Hepatocyte (in vitro differentiated cells): Measurements from ENCODE around the gene CCR3. TPM values are rescaled to one million over a fixed set of nuclear protein-coding genes. Genes with fewer than 3 reads are reported as not detected.

ENCODE experiments used
- DNase-seq: peaks from one replicate; pipeline ENCODE4 v3.0.0-alpha.2; 2016; ENCODE audit warnings: low spot score
- H2AFZ ChIP-seq: fragments of 200-600 bp; sonication (generic); 2 replicates; pipeline ENCODE4 v1.6.0; 2016; ENCODE audit warnings: antibody characterized with exemption, mild to moderate bottlenecking
- H3K27ac ChIP-seq: fragments of 200-600 bp; sonication (generic); 2 replicates; pipeline ENCODE4 v1.5.1; 2016; ENCODE audit warnings: mild to moderate bottlenecking
- H3K27me3 ChIP-seq: fragments of 200-600 bp; sonication (generic); 2 replicates; pipeline ENCODE4 v1.6.1; 2016
- H3K36me3 ChIP-seq: fragments of 200-600 bp; sonication (generic); replicated peaks from 2 replicates; pipeline ENCODE4 v1.5.1; 2016; ENCODE audit warnings: low read depth; ENCODE audit not compliant: insufficient read depth
- H3K4me1 ChIP-seq: fragments of 200-600 bp; sonication (generic); 2 replicates; pipeline ENCODE4 v1.5.1; 2016; ENCODE audit warnings: mild to moderate bottlenecking, moderate library complexity; ENCODE audit not compliant: insufficient read depth
- H3K4me2 ChIP-seq: fragments of 200-600 bp; sonication (generic); 2 replicates; pipeline ENCODE4 v1.6.0; 2016
- H3K4me3 ChIP-seq: fragments of 200-600 bp; sonication (generic); 2 replicates; pipeline ENCODE4 v1.5.1; 2016; ENCODE audit warnings: mild to moderate bottlenecking
- H3K79me2 ChIP-seq: fragments of 200-600 bp; sonication (generic); 2 replicates; pipeline ENCODE4 v1.6.0; 2017; ENCODE audit warnings: mild to moderate bottlenecking
- H3K9me2 ChIP-seq: fragments of 200-600 bp; sonication (generic); replicated peaks from 2 replicates; pipeline ENCODE4 v1.6.0; 2017; ENCODE audit warnings: mild to moderate bottlenecking; ENCODE audit not compliant: insufficient read depth
- H3K9me3 ChIP-seq: fragments of 200-600 bp; sonication (generic); 2 replicates; pipeline ENCODE4 v1.5.1; 2016; ENCODE audit warnings: low read depth, mild to moderate bottlenecking
- H4K20me1 ChIP-seq: fragments of 200-600 bp; sonication (generic); 2 replicates; pipeline ENCODE4 v1.6.0; 2016; ENCODE audit warnings: mild to moderate bottlenecking; ENCODE audit not compliant: insufficient read depth, poor library complexity, severe bottlenecking
- CTCF ChIP-seq: fragments of 200-600 bp; sonication (generic); IDR thresholded peaks from 2 replicates; pipeline ENCODE4 v1.5.1; 2016; ENCODE audit warnings: antibody characterized with exemption, mild to moderate bottlenecking; ENCODE audit not compliant: poor library complexity
- EZH2 ChIP-seq: fragments of 200-600 bp; sonication (generic); IDR thresholded peaks from 2 replicates; pipeline ENCODE4 v1.6.1; 2016; ENCODE audit warnings: antibody characterized with exemption, mild to moderate bottlenecking, borderline replicate concordance
- EZH2phosphoT487 ChIP-seq: fragments of 200-600 bp; sonication (generic); IDR thresholded peaks from one replicate; pipeline ENCODE4 v1.6.1; 2018; ENCODE audit warnings: antibody characterized with exemption, mild to moderate bottlenecking, low read depth, moderate library complexity; ENCODE audit not compliant: unreplicated experiment, severe bottlenecking
- WGBS: methylation state at CpG from one replicate; pipeline ENCODE4 v1.1.6; 2016; ENCODE audit warnings: low lambda C conversion rate; ENCODE audit errors: missing lambda C conversion rate; 5-methylcytosine and 5-hydroxymethylcytosine counted together
- polyA plus RNA-seq: library from polyadenylated mRNA; unstranded; fragments of >200 nt; fragmentation: Nextera tagmentation; extraction: Ambion mirVana; gene quantifications from 2 replicates; pipeline ENCODE4 v1.2.1, GENCODE V29; 2016
- total RNA-seq: library from RNA; depleted of rRNA; stranded (reverse); fragments of >200 nt; gene quantifications from 2 replicates; pipeline ENCODE4 v1.2.3, GENCODE V29; 2014

Gene CCR3
- total and polyA plus RNA-seq, 2 experiments from 2014 or later = 0.12 TPM; not detected in 1

GRCh38 chr3:46293035-46293724 is 50.9 kb downstream of the CCR3 start:
- Histone ChIP-seq H3K27me3 (no peaks in the 10 kb centered on the region), H3K9me2 (no peaks in the 10 kb centered on the region), H3K36me3 (no peaks in the 10 kb centered on the region), H3K9me3 (no peaks in the 10 kb centered on the region), H4K20me1 (no peaks in the 10 kb centered on the region), H2AFZ (no peak overlapping the region), H3K4me1 (no peaks in the 10 kb centered on the region), H3K4me2 (no peak overlapping the region), H3K27ac (no peak overlapping the region), H3K79me2 (no peaks in the 10 kb centered on the region), H3K4me3 (no peak overlapping the region)
- 81% methylated on average over 2 of the region's 2 CpGs for WGBS
- DNase-seq = no peak
- TF ChIP-seq CTCF = no peak
- no peak for TF ChIP-seq EZH2
- no peak for TF ChIP-seq EZH2phosphoT487

- no peaks in the 10 kb centered on the region for H3K36me3 ChIP-seq
- no peaks in the 10 kb centered on the region for H3K79me2 ChIP-seq
- H3K4me1 ChIP-seq = no peaks in the 10 kb centered on the region
- H3K4me3 ChIP-seq = no peak overlapping the region
- no peaks in the 10 kb centered on the region for H3K9me2 ChIP-seq
- H3K27ac ChIP-seq = no peak overlapping the region
- H3K27me3 ChIP-seq = no peaks in the 10 kb centered on the region
- WGBS = 83% methylated on average over 4 of the region's 4 CpGs
- H3K4me2 ChIP-seq = no peak overlapping the region
- H3K9me3 ChIP-seq = no peaks in the 10 kb centered on the region
- no peak for DNase-seq
- no peak overlapping the region for H2AFZ ChIP-seq
- TF ChIP-seq CTCF = no peak
- TF ChIP-seq EZH2 = no peak
- TF ChIP-seq EZH2phosphoT487 = no peak
- no peaks in the 10 kb centered on the region for H4K20me1 ChIP-seq
These were observed 52.0 kb downstream of the CCR3 start for GRCh38 chr3:46293991-46294833.

DNA sequence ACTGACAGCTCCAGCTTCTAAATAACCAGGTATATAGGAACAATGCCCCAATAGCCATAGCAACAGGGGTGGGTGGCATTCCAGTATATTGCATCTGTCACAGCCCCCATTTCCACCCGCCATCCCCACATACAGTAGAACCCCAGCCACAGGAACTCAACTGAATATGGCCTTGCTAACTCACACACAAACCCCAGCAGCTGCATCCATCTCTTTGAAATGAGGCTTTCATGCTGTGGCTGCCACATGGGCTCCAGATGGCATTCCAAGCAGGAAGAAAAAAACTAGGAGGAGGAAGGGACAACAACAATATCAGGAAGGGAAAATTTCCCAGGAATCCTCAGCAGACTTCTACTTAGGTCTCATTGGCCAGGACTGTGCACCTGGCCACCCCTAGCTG is 54.6 kb downstream of the CCR3 start:
- H4K20me1 ChIP-seq = no peaks in the 10 kb centered on the region
- no peaks in the 10 kb centered on the region for H3K27me3 ChIP-seq
- H3K4me3 ChIP-seq = no peak overlapping the region
- no peaks in the 10 kb centered on the region for H3K36me3 ChIP-seq
- H3K79me2 ChIP-seq = no peaks in the 10 kb centered on the region
- H3K4me2 ChIP-seq = no peak overlapping the region
- H2AFZ ChIP-seq = no peak overlapping the region
- no peak overlapping the region for H3K27ac ChIP-seq
- no peak for TF ChIP-seq EZH2phosphoT487
- TF ChIP-seq EZH2 = no peak
- no peak for TF ChIP-seq CTCF
- H3K9me3 ChIP-seq = no peaks in the 10 kb centered on the region
- H3K9me2 ChIP-seq = no peaks in the 10 kb centered on the region
- WGBS = 93% methylated on average over 1 of the region's 1 CpG
- no peaks in the 10 kb centered on the region for H3K4me1 ChIP-seq
- no peak for DNase-seq
